Stomach (tissue), 4 donors: ENCODE data around the gene SPACA9.

Source experiments
- CTCF ChIP-seq, 7 experiments: fragments of 450-650 bp in 4 of 7; fragments of 200-600 bp in 3 of 7; sonication (generic) in 3 of 7; IDR thresholded peaks; one replicate each; pipeline ENCODE4 v1.5.1; 2016 to 2019; ENCODE audit warnings: antibody characterized with exemption in 7 of 7, control low read depth in 2 of 7, mild to moderate bottlenecking in 1 of 7
- EP300 ChIP-seq: sonication (generic); formaldehyde crosslinking; IDR thresholded peaks from one replicate; pipeline ENCODE4 v1.6.1; 2017; ENCODE audit warnings: antibody characterized with exemption
- POLR2A ChIP-seq, 4 donors: fragments of 450-650 bp; IDR thresholded peaks; one replicate each; pipeline ENCODE4 v1.6.1; 2016; ENCODE audit warnings: antibody characterized with exemption in 4 of 4, control low read depth in 2 of 4, mild to moderate bottlenecking in 1 of 4, moderate library complexity in 1 of 4
- POLR2AphosphoS5 ChIP-seq, 3 donors: sonication (generic); formaldehyde crosslinking; IDR thresholded peaks; one replicate each; pipeline ENCODE4 v1.6.1; 2016; ENCODE audit warnings: antibody characterized with exemption in 3 of 3

- TF ChIP-seq CTCF (IDR thresholded peaks at IDR 0.05) (no peak), POLR2A (IDR thresholded peaks at IDR 0.05) (no peak), EP300 (no peak), POLR2AphosphoS5 (IDR thresholded peaks at IDR 0.05) (no peak)
Observed at GRCh38 chr9:132858751-132859150, 19.9 kb upstream of the SPACA9 start.
